ENCODE results near the gene RALBP1. TPM values are rescaled to one million over a fixed set of nuclear protein-coding genes. Genes with fewer than 3 reads are reported as not detected.

Gene RALBP1
- total RNA-seq, 6 donors from 2014 or later = 39.8 to 82.6 (median 57.6) TPM

DNA sequence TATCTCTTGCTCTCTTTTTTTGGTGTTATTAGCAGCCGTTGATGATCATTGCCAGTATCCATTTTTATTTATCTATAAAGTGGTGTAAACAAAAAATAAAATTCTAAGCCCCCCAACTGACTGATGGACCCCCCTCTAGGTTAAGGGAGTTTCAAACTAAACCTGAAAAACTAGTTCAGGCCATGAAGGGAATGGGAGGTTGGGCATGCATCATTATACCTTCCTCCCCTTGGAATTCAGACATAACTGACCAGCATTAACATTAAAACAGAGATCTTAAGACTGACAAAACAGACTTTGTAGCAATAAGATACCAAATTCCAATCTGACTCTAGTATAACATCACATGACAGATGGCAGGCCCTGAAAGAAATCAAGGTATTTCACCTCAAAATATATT lies 20.2 kb downstream of the RALBP1 start:
- ATAC-seq (ENCODE audit: low FRiP score in 2 of 2) = no peak
- 92 to 95% methylated on average over 1 of the region's 1 CpG for WGBS, 2 donors
- H3K27ac ChIP-seq = no peak overlapping the region

GRCh38 chr18:9495916-9496705 lies 20.8 kb downstream of the RALBP1 start:
- H3K4me3 ChIP-seq = no peak overlapping the region
- no peaks in the 10 kb centered on the region for H3K27me3 ChIP-seq
- no peak for DNase-seq
- H3K36me3 ChIP-seq = no peaks in the 10 kb centered on the region
- 87 to 88% methylated on average over 6 of the region's 6 CpGs for WGBS, 2 donors
- H3K27ac ChIP-seq = no peak overlapping the region
- no peaks in the 10 kb centered on the region for H3K9me3 ChIP-seq
- H3K4me1 ChIP-seq = peaks cover 0 to 16% (median 5%) of the 10 kb centered on the region in 4 donors
- no peak for ATAC-seq (ENCODE audit: low FRiP score in 2 of 2)
- TF ChIP-seq POLR2A (IDR thresholded peaks at IDR 0.05) (no peak), POLR2AphosphoS5 (IDR thresholded peaks at IDR 0.05) (no peak), EP300 (IDR thresholded peaks at IDR 0.05) (no peak)
- TF ChIP-seq, protein P1, sequence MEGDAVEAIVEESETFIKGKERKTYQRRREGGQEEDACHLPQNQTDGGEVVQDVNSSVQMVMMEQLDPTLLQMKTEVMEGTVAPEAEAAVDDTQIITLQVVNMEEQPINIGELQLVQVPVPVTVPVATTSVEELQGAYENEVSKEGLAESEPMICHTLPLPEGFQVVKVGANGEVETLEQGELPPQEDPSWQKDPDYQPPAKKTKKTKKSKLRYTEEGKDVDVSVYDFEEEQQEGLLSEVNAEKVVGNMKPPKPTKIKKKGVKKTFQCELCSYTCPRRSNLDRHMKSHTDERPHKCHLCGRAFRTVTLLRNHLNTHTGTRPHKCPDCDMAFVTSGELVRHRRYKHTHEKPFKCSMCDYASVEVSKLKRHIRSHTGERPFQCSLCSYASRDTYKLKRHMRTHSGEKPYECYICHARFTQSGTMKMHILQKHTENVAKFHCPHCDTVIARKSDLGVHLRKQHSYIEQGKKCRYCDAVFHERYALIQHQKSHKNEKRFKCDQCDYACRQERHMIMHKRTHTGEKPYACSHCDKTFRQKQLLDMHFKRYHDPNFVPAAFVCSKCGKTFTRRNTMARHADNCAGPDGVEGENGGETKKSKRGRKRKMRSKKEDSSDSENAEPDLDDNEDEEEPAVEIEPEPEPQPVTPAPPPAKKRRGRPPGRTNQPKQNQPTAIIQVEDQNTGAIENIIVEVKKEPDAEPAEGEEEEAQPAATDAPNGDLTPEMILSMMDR (IDR thresholded peaks at IDR 0.05) = no peak

More for the DNA sequence above, 20.2 kb downstream of the RALBP1 start:
- Histone ChIP-seq H3K36me3 (no peaks in the 10 kb centered on the region), H3K27me3 (no peaks in the 10 kb centered on the region), H3K4me1 (peaks cover 0 to 16% (median 5%) of the 10 kb centered on the region in 4 donors), H3K9me3 (no peaks in the 10 kb centered on the region), H3K4me3 (no peak overlapping the region)
- no peak for DNase-seq
- TF ChIP-seq POLR2AphosphoS5 (IDR thresholded peaks at IDR 0.05) = no peak
- TF ChIP-seq, protein P1 (IDR thresholded peaks at IDR 0.05) = no peak
- no peak for TF ChIP-seq POLR2A (IDR thresholded peaks at IDR 0.05)
- no peak for TF ChIP-seq EP300 (IDR thresholded peaks at IDR 0.05)

- no peak for ATAC-seq (ENCODE audit: low FRiP score in 2 of 2)
- no peak overlapping the region for H3K27ac ChIP-seq
- no peak for DNase-seq
- H3K4me3 ChIP-seq = no peak overlapping the region
- peaks cover 0 to 12% (median 8%) of the 10 kb centered on the region in 4 donors for H3K9me3 ChIP-seq
- TF ChIP-seq, protein P1 (IDR thresholded peaks at IDR 0.05) = no peak
- no peak for TF ChIP-seq POLR2AphosphoS5 (IDR thresholded peaks at IDR 0.05)
- no peak for TF ChIP-seq POLR2A (IDR thresholded peaks at IDR 0.05)
- no peak for TF ChIP-seq EP300 (IDR thresholded peaks at IDR 0.05)
- H3K27me3 ChIP-seq = no peaks in the 10 kb centered on the region
- no peaks in the 10 kb centered on the region for H3K36me3 ChIP-seq
- WGBS, 2 donors = 76 to 77% methylated on average over 4 of the region's 4 CpGs
- H3K4me1 ChIP-seq = peaks cover 0 to 4% (median 1%) of the 10 kb centered on the region in 4 donors
These were observed 30.9 kb downstream of the RALBP1 start for GRCh38 chr18:9506046-9506792.

DNA sequence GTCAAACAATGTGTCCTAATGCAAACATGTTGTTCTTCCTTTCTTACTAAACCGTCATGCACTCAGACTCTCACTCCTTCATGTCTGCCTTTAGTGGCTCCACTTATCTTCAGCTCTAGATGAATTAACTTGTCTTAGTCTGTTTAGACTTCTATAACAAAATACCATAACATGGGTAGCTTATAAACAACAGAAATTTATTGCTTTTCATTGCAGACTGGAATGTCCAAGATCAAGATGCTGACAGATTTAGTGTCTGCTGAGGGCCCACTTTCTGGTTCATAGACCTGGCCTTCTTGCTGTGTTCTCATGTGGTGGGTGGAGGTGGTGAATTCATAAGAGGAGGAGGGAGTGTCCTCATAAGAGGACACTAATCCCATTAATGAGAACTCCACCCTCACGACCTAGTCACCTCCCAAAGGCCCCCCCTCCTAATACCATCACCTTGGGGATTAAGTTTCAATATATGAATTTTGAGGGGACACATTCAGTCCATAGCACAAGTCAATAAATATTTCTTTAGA lies 32.3 kb downstream of the RALBP1 start:
- Histone ChIP-seq H3K4me1 (peaks cover 0 to 4% (median 1%) of the 10 kb centered on the region in 4 donors), H3K27ac (no peak overlapping the region), H3K36me3 (no peaks in the 10 kb centered on the region), H3K27me3 (no peaks in the 10 kb centered on the region), H3K9me3 (peaks cover 0 to 10% (median 6%) of the 10 kb centered on the region in 4 donors), H3K4me3 (no peak overlapping the region)
- TF ChIP-seq, protein P1 (IDR thresholded peaks at IDR 0.05) = no peak
- TF ChIP-seq POLR2A (IDR thresholded peaks at IDR 0.05) (no peak), EP300 (IDR thresholded peaks at IDR 0.05) (no peak), POLR2AphosphoS5 (IDR thresholded peaks at IDR 0.05) (no peak)
- DNase-seq (no peak), ATAC-seq (ENCODE audit: low FRiP score in 2 of 2) (no peak)
- 76 to 86% methylated on average over 2 of the region's 2 CpGs for WGBS, 2 donors
